Measurements from ENCODE around the gene KRTAP10-7. TPM values are rescaled to one million over a fixed set of nuclear protein-coding genes. Genes with fewer than 3 reads are reported as not detected.

Gene KRTAP10-7
- total RNA-seq, 1 experiment from 2014 or later: not detected

Other genes starting within 250 kb of the KRTAP10-7 start
- gene TRPM2, start 247.0 kb upstream of the KRTAP10-7 start, total RNA-seq (2014; rRNA removed; shearing (Covaris generic); ENCODE audit: low replicate concordance): 0.90 TPM in 1 of 2 replicates, not detected in the other
- gene LRRC3, start 145.1 kb upstream of the KRTAP10-7 start, total RNA-seq (2014; rRNA removed; shearing (Covaris generic); ENCODE audit: low replicate concordance): not detected in 2 replicates
- gene KRTAP10-1, start 60.4 kb upstream of the KRTAP10-7 start, total RNA-seq (2014; rRNA removed; shearing (Covaris generic); ENCODE audit: low replicate concordance): not detected in 2 replicates
- gene KRTAP10-2, start 49.1 kb upstream of the KRTAP10-7 start, total RNA-seq (2014; rRNA removed; shearing (Covaris generic); ENCODE audit: low replicate concordance): not detected in 2 replicates
- not detected in 2 replicates for gene KRTAP10-3, start 41.8 kb upstream of the KRTAP10-7 start, total RNA-seq (2014; rRNA removed; shearing (Covaris generic); ENCODE audit: low replicate concordance)
- not detected in 2 replicates for gene KRTAP10-4, start 26.9 kb upstream of the KRTAP10-7 start, total RNA-seq (2014; rRNA removed; shearing (Covaris generic); ENCODE audit: low replicate concordance)
- not detected in 2 replicates for gene KRTAP10-5, start 20.0 kb upstream of the KRTAP10-7 start, total RNA-seq (2014; rRNA removed; shearing (Covaris generic); ENCODE audit: low replicate concordance)
- not detected in 2 replicates for gene KRTAP10-6, start 8.1 kb upstream of the KRTAP10-7 start, total RNA-seq (2014; rRNA removed; shearing (Covaris generic); ENCODE audit: low replicate concordance)
- not detected in 2 replicates for gene KRTAP10-8, start 11.5 kb downstream of the KRTAP10-7 start, total RNA-seq (2014; rRNA removed; shearing (Covaris generic); ENCODE audit: low replicate concordance)
- gene KRTAP10-9, start 26.5 kb downstream of the KRTAP10-7 start, total RNA-seq (2014; rRNA removed; shearing (Covaris generic); ENCODE audit: low replicate concordance): not detected in 2 replicates
- gene KRTAP10-10, start 36.8 kb downstream of the KRTAP10-7 start, total RNA-seq (2014; rRNA removed; shearing (Covaris generic); ENCODE audit: low replicate concordance): not detected in 2 replicates
- not detected in 2 replicates for gene KRTAP10-11, start 45.8 kb downstream of the KRTAP10-7 start, total RNA-seq (2014; rRNA removed; shearing (Covaris generic); ENCODE audit: low replicate concordance)
- not detected in 2 replicates for gene KRTAP12-4, start 54.1 kb downstream of the KRTAP10-7 start, total RNA-seq (2014; rRNA removed; shearing (Covaris generic); ENCODE audit: low replicate concordance)
- gene KRTAP12-3, start 57.3 kb downstream of the KRTAP10-7 start, total RNA-seq (2014; rRNA removed; shearing (Covaris generic); ENCODE audit: low replicate concordance): not detected in 2 replicates
- gene KRTAP12-2, start 66.3 kb downstream of the KRTAP10-7 start, total RNA-seq (2014; rRNA removed; shearing (Covaris generic); ENCODE audit: low replicate concordance): not detected in 2 replicates
- gene KRTAP12-1, start 81.6 kb downstream of the KRTAP10-7 start, total RNA-seq (2014; rRNA removed; shearing (Covaris generic); ENCODE audit: low replicate concordance): not detected in 2 replicates
- gene KRTAP10-12, start 96.6 kb downstream of the KRTAP10-7 start, total RNA-seq (2014; rRNA removed; shearing (Covaris generic); ENCODE audit: low replicate concordance): not detected in 2 replicates
- not detected in 2 replicates for gene TSPEAR, start 111.0 kb downstream of the KRTAP10-7 start, total RNA-seq (2014; rRNA removed; shearing (Covaris generic); ENCODE audit: low replicate concordance)
- 126 and 148 TPM in 2 replicates for gene UBE2G2, start 201.2 kb downstream of the KRTAP10-7 start, total RNA-seq (2014; rRNA removed; shearing (Covaris generic); ENCODE audit: low replicate concordance)
- gene SUMO3, start 217.5 kb downstream of the KRTAP10-7 start, total RNA-seq (2014; rRNA removed; shearing (Covaris generic); ENCODE audit: low replicate concordance): 70.3 and 80.3 TPM in 2 replicates

Data from Karpas-422 (cell line).